HCT116 (cell line): ENCODE data around the gene GLRA3. TPM values are rescaled to one million over a fixed set of nuclear protein-coding genes. Genes with fewer than 3 reads are reported as not detected.

Experiments
- ATAC-seq: fragments of 200-7000 bp; cut with Tn5 transposase; 2 replicates; pipeline ENCODE4 v1.9.1; 2020; ENCODE audit warnings: mild to moderate bottlenecking, moderate library complexity
- BruUV-seq: library from RNA; stranded (reverse); fragments of 400-500 nt; replicated peaks from 2 replicates; lab custom pipeline; 2021; lab: Mats Ljungman, UMichigan
- CTCF ChIA-PET: fragments of 300-600 bp; sonication (Branson Sonifier 250); formaldehyde crosslinking; loops from one replicate; lab custom pipeline; 2021; ENCODE audit warnings: antibody characterized with exemption; lab: Charles Lee
- POLR2A ChIA-PET: fragments of 300-600, 350-600 bp; sonication (Branson Sonifier 250); formaldehyde crosslinking; loops from one replicate; lab custom pipeline; 2021; ENCODE audit warnings: antibody characterized with exemption; lab: Charles Lee
- RAD21 ChIA-PET, 2 experiments: fragments of 300-600 bp; sonication (Branson Sonifier 250); formaldehyde crosslinking; loops; one replicate each; lab custom pipeline; 2023; ENCODE audit warnings: low total read pairs in 2 of 2; ENCODE audit not compliant: uncharacterized antibody in 2 of 2, unreplicated experiment in 2 of 2, low non-redundant PET in 1 of 2; lab: Charles Lee
- DNase-seq: peaks from one replicate; pipeline ENCODE4 v3.0.0-alpha.2; 2010; ENCODE audit warnings: low read depth, low spot score
- H2AFZ ChIP-seq: fragments of 200-600 bp; shearing (Covaris generic), sonication (generic); 2 replicates; pipeline ENCODE4 v1.6.1; 2017; ENCODE audit warnings: low read depth, mixed run types, mixed read lengths, antibody characterized with exemption, low read length; ENCODE audit not compliant: poor library complexity, severe bottlenecking
- H3K27ac ChIP-seq: 2 replicates; pipeline ENCODE4 v1.5.1; 2012; ENCODE audit warnings: low read depth, low read length
- H3K27me3 ChIP-seq: fragments of 200-600 bp; sonication (generic); 2 replicates; pipeline ENCODE4 v1.6.1; 2016; ENCODE audit warnings: mixed run types, low read length, mixed read lengths; ENCODE audit not compliant: insufficient read depth
- H3K36me3 ChIP-seq, 2 experiments: fragments of 200-500 bp in 1 of 2; fragments of 200-600 bp in 1 of 2; sonication (Bioruptor generic) in 1 of 2; sonication (generic) in 1 of 2; 2 replicates each; pipeline versions ENCODE4 v1.5.1 to v1.6.1; 2014 to 2016; ENCODE audit warnings: low read length in 2 of 2, inconsistent platforms in 1 of 2, mixed read lengths in 1 of 2, mixed run types in 1 of 2; ENCODE audit not compliant: insufficient read depth in 2 of 2, control insufficient read depth in 1 of 2
- H3K4me1 ChIP-seq, 2 experiments: fragments of 200-600 bp in 1 of 2; sonication (generic) in 1 of 2; 2 replicates each; pipeline versions ENCODE4 v1.5.1 to v1.6.1; 2012 to 2017; ENCODE audit warnings: low read length in 2 of 2, inconsistent platforms in 1 of 2, mild to moderate bottlenecking in 1 of 2, mixed read lengths in 1 of 2, mixed run types in 1 of 2, moderate library complexity in 1 of 2; ENCODE audit not compliant: insufficient read depth in 2 of 2, control insufficient read depth in 1 of 2
- H3K4me2 ChIP-seq: fragments of 200-600 bp; sonication (generic); 2 replicates; pipeline ENCODE4 v1.6.1; 2017; ENCODE audit warnings: mixed run types, low read length, mixed read lengths
- H3K4me3 ChIP-seq, 2 experiments: fragments of 200-600 bp in 1 of 2; sonication (generic) in 1 of 2; replicated peaks in 1 of 2; 2 replicates each; pipeline ENCODE4 v1.5.1; 2011 to 2016; ENCODE audit warnings: low read length in 2 of 2, control low read depth in 1 of 2, low read depth in 1 of 2, mild to moderate bottlenecking in 1 of 2, mixed read lengths in 1 of 2, mixed run types in 1 of 2
- H3K79me2 ChIP-seq: fragments of 200-600 bp; sonication (generic); 2 replicates; pipeline ENCODE4 v1.6.1; 2017; ENCODE audit warnings: mild to moderate bottlenecking, mixed run types, low read length, moderate library complexity, mixed read lengths; ENCODE audit not compliant: insufficient read depth
- H3K9ac ChIP-seq: fragments of 200-600 bp; sonication (generic); 2 replicates; pipeline ENCODE4 v1.6.1; 2016; ENCODE audit warnings: low read length, mixed read lengths
- H3K9me2 ChIP-seq: fragments of 200-600 bp; sonication (generic), shearing (Covaris generic); 2 replicates; pipeline ENCODE4 v1.6.1; 2017; ENCODE audit warnings: mixed run types, mild to moderate bottlenecking, moderate library complexity; ENCODE audit not compliant: insufficient read depth
- H3K9me3 ChIP-seq, 2 experiments: fragments of 200-500 bp in 1 of 2; fragments of 200-600 bp in 1 of 2; sonication (Bioruptor generic) in 1 of 2; sonication (generic) in 1 of 2; 2 replicates each; pipeline ENCODE4 v1.6.1; 2014 to 2017; ENCODE audit warnings: low read length in 2 of 2, mixed read lengths in 2 of 2, inconsistent platforms in 1 of 2, low read depth in 1 of 2, mild to moderate bottlenecking in 1 of 2, mixed run types in 1 of 2, moderate library complexity in 1 of 2; ENCODE audit not compliant: control insufficient read depth in 1 of 2, insufficient read depth in 1 of 2
- H4K20me1 ChIP-seq: fragments of 200-600 bp; sonication (generic), shearing (Covaris generic); 2 replicates; pipeline ENCODE4 v1.6.1; 2017; ENCODE audit warnings: mixed run types, mild to moderate bottlenecking, moderate library complexity; ENCODE audit not compliant: insufficient read depth
- ATF3 ChIP-seq: IDR thresholded peaks from 2 replicates; pipeline ENCODE4 v1.6.1; 2012
- ELF1 ChIP-seq: IDR thresholded peaks from 2 replicates; pipeline ENCODE4 v1.6.1; 2012; ENCODE audit warnings: low read depth, borderline replicate concordance
- EZH2phosphoT487 ChIP-seq: fragments of 200-600 bp; IDR thresholded peaks from 2 replicates; pipeline ENCODE4 v1.6.1; 2018; ENCODE audit warnings: antibody characterized with exemption, borderline replicate concordance
- FOSL1 ChIP-seq: IDR thresholded peaks from 2 replicates; pipeline ENCODE4 v1.6.1; 2012; ENCODE audit warnings: low read depth
- JUND ChIP-seq: IDR thresholded peaks from 2 replicates; pipeline ENCODE4 v1.6.1; 2012
- POLR2A ChIP-seq: IDR thresholded peaks from 2 replicates; pipeline ENCODE4 v1.7.0; 2011; ENCODE audit warnings: borderline replicate concordance; ENCODE audit not compliant: insufficient read depth, insufficient read length; ENCODE audit errors: extremely low read depth
- RAD21 ChIP-seq: IDR thresholded peaks from 2 replicates; pipeline ENCODE4 v1.6.1; 2012; ENCODE audit warnings: low read depth, mild to moderate bottlenecking
- SIN3A ChIP-seq: IDR thresholded peaks from 2 replicates; pipeline ENCODE4 v1.6.1; 2012; ENCODE audit warnings: low read depth
- SP1 ChIP-seq: IDR thresholded peaks from 2 replicates; pipeline ENCODE4 v1.6.1; 2012; ENCODE audit warnings: low read depth
- ZBTB33 ChIP-seq: IDR thresholded peaks from 2 replicates; pipeline ENCODE4 v1.6.1; 2011; ENCODE audit warnings: mild to moderate bottlenecking, low read length, moderate library complexity; ENCODE audit not compliant: insufficient replicate concordance; ENCODE audit errors: extremely low read depth
- ZFX ChIP-seq: fragments of 450-650 bp; IDR thresholded peaks from 2 replicates; pipeline ENCODE4 v1.6.1; 2017
- ZNF274 ChIP-seq: fragments of 200-500 bp; sonication (Bioruptor generic); IDR thresholded peaks from 2 replicates; pipeline ENCODE4 v1.6.1; 2014; ENCODE audit warnings: mild to moderate bottlenecking, low read depth, low read length, inconsistent platforms
- intact Hi-C: fragments of 100-400 bp; cut with micrococcal nuclease; formaldehyde crosslinking; loops from 2 replicates; pipeline ENCODE4 v1.10.0; 2022
- total RNA-seq: library from RNA; stranded (reverse); gene quantifications from one replicate; pipeline ENCODE4 v1.2.1, GENCODE V29; 2021; ENCODE audit not compliant: unreplicated experiment

Gene GLRA3
- total RNA-seq, 1 experiment from 2014 or later: not detected

DNA sequence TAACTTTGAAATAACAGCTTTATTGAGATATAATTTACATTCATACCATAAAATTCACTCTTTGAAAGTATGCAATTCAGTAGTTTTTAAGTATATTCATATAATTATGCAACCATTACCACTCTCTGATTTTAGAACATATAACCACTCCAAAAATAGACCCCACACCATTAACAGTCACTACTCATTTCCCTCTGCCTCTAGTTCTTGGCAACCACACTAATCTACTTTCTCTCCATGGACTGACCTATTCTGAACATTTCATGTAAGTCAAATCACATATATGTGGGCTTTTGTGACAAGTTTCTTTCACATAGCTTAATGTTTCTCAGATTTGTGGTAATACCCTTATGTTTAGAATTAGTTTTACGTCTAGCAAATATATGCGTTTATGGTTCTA is 19.5 kb upstream of the GLRA3 start:
- Histone ChIP-seq H3K27ac (no peak overlapping the region), H3K36me3 (no peaks in the 10 kb centered on the region), H3K9me3 (no peaks in the 10 kb centered on the region), H3K27me3 (no peaks in the 10 kb centered on the region), H4K20me1 (no peaks in the 10 kb centered on the region), H2AFZ (no peak overlapping the region), H3K4me2 (no peak overlapping the region), H3K9me2 (no peaks in the 10 kb centered on the region), H3K79me2 (no peaks in the 10 kb centered on the region), H3K4me1 (no peaks in the 10 kb centered on the region), H3K4me3 (no peak overlapping the region), H3K9ac (no peak overlapping the region)
- intact Hi-C loops: no loop called here
- ATAC-seq (no peak), DNase-seq (no peak)
- ChIA-PET CTCF (no interaction called here), RAD21 (no interaction called here), POLR2A (no interaction called here)
- BruUV-seq: no TSS peak
- TF ChIP-seq POLR2A (no peak), ZBTB33 (no peak), ZFX (no peak), RAD21 (no peak), SP1 (no peak), FOSL1 (no peak), SIN3A (no peak)

DNA sequence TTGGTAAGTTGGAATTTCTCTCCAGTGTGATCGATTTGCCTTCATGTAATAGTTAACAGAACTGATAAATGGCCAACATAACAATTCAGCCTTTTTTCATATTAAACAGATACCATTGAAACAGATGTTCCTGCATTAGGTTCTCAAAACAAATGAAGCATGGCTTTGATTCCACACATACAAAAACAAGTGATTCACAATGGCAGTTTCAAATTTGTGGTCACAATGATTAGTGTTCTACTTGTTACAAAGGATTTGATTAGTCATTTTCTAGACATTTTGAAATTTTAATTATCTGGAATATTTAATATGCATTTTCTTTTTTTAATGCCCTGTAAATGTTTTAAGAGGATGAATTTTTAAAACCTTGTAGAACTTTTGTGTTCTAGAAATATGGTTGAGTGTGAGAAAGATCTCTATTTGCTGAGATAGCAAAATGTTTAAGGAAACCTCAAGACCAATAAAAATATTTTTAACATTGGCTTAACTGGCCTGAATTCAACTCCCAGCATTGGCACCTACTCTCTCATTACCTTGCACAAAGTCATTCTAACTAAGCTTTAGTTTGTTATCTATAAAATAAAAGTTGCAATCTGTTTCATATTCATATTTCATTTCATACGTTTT is 18.9 kb upstream of the GLRA3 start:
- no peak for ATAC-seq
- ChIA-PET RAD21 (interaction anchor here in 1 of 2 experiments (0.5 kb wide), 1 partner anchor 131 kb away, joined by 4 read pairs; no protein-coding TSS in a partner anchor), POLR2A (no interaction called here), CTCF (no interaction called here)
- no peaks in the 10 kb centered on the region for H4K20me1 ChIP-seq
- H3K4me3 ChIP-seq: no peak overlapping the region
- no peaks in the 10 kb centered on the region for H3K27me3 ChIP-seq
- H3K9ac ChIP-seq: no peak overlapping the region
- no peak overlapping the region for H3K27ac ChIP-seq
- no TSS peak for BruUV-seq
- no peaks in the 10 kb centered on the region for H3K9me3 ChIP-seq
- TF ChIP-seq ZFX (no peak), ZNF274 (no peak), ATF3 (no peak), ELF1 (no peak), EZH2phosphoT487 (no peak), JUND (no peak)
- intact Hi-C loops: no loop called here
- H3K9me2 ChIP-seq: no peaks in the 10 kb centered on the region
- H3K79me2 ChIP-seq: no peaks in the 10 kb centered on the region
- no peak overlapping the region for H2AFZ ChIP-seq
- DNase-seq: no peak
- no peaks in the 10 kb centered on the region for H3K36me3 ChIP-seq
- H3K4me1 ChIP-seq: no peaks in the 10 kb centered on the region
- H3K4me2 ChIP-seq: no peak overlapping the region
